PC-3 (cell line): ENCODE measurements around the gene LYRM4.

Source experiments
- CTCF ChIP-seq: fragments of 300-600 bp; sonication (generic); conservative IDR thresholded peaks from 2 replicates; pipeline ENCODE4 v1.5.1; 2017; ENCODE audit warnings: antibody characterized with exemption, low read depth, mild to moderate bottlenecking, low read length
- EZH2 ChIP-seq: fragments of 300-600 bp; sonication (generic); IDR thresholded peaks from one replicate; pipeline ENCODE4 v1.6.1; 2017; ENCODE audit warnings: antibody characterized with exemption, mild to moderate bottlenecking, low read length; ENCODE audit not compliant: unreplicated experiment
- EZH2phosphoT487 ChIP-seq: fragments of 300-600 bp; sonication (generic); IDR thresholded peaks from 2 replicates; pipeline ENCODE4 v1.6.1; 2018; ENCODE audit warnings: mild to moderate bottlenecking, antibody characterized with exemption, low read length, borderline replicate concordance

DNA sequence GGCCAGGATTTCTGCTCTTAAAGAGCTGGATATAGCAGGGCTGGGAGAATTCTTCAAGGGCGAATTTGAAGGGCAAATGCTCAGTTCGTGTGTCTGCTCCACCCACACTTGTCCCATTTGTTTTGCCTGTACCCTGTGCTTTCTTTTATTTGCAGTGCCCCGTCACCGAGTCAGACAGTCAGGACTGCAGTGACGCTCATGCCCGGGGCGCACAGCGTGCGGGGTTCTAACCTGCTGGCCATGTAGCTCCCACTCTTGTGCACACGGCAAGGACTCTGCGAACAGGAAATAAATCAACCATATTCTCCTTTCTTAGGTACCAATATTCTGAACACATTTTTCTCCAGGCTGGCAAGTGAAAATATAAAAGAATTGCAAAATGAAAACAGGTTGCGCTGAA lies 17.7 kb downstream of the LYRM4 start:
- TF ChIP-seq EZH2 (no peak), CTCF (no peak), EZH2phosphoT487 (no peak)
